CD8-positive, alpha-beta memory T cell (primary cell): ENCODE results near the gene BCKDHA. TPM values are rescaled to one million over a fixed set of nuclear protein-coding genes. Genes with fewer than 3 reads are reported as not detected.
A peak's percentile ranks its signal among the peaks of the same experiment; 100 is the strongest.

Experiments
- CTCF ChIA-PET: fragments of 350-600 bp; sonication (Branson Sonifier 250); formaldehyde crosslinking; loops from one replicate; lab custom pipeline; 2021; ENCODE audit warnings: antibody characterized with exemption; lab: Charles Lee
- POLR2A ChIA-PET: fragments of 350-600 bp; sonication (Branson Sonifier 250); formaldehyde crosslinking; loops from one replicate; lab custom pipeline; 2021; ENCODE audit warnings: antibody characterized with exemption; lab: Charles Lee
- DNase-seq, 5 donors: peaks; one replicate each; pipeline versions ENCODE4 v3.0.0 to v3.0.0-alpha.2; 2020 to 2022; ENCODE audit warnings: mixed read lengths in 1 of 5
- H3K27ac ChIP-seq: one replicate; pipeline ENCODE4 v1.7.0; 2013; ENCODE audit warnings: low read depth, mild to moderate bottlenecking, low read length, moderate library complexity
- H3K27me3 ChIP-seq: 2 replicates; pipeline ENCODE4 v1.7.0; 2013; ENCODE audit warnings: low read length, mild to moderate bottlenecking; ENCODE audit not compliant: insufficient read depth, poor library complexity, severe bottlenecking
- H3K36me3 ChIP-seq: 2 replicates; pipeline ENCODE4 v1.7.0; 2013; ENCODE audit warnings: mild to moderate bottlenecking, low read length, moderate library complexity; ENCODE audit not compliant: insufficient read depth
- H3K4me1 ChIP-seq: 2 replicates; pipeline ENCODE4 v1.7.0; 2013; ENCODE audit warnings: mild to moderate bottlenecking, low read length, moderate library complexity; ENCODE audit not compliant: insufficient read depth
- H3K4me3 ChIP-seq: 2 replicates; pipeline ENCODE4 v1.7.0; 2013; ENCODE audit warnings: mild to moderate bottlenecking, low read length
- H3K9me3 ChIP-seq: 2 replicates; pipeline ENCODE4 v1.7.0; 2013; ENCODE audit warnings: mild to moderate bottlenecking, low read length
- H3K27ac Mint-ChIP-seq, 8 donors: one replicate each; pipeline ENCODE4 v1.8.0; 2020 to 2021; ENCODE audit warnings: mixed read lengths in 8 of 8, mild to moderate bottlenecking in 6 of 8, inconsistent platforms in 3 of 8, moderate library complexity in 3 of 8
- H3K27me3 Mint-ChIP-seq, 2 donors: one replicate each; pipeline ENCODE4 v1.8.0; 2020 to 2021; ENCODE audit warnings: mixed read lengths in 2 of 2, mild to moderate bottlenecking in 1 of 2, moderate library complexity in 1 of 2
- H3K36me3 Mint-ChIP-seq, 3 donors: one replicate each; pipeline ENCODE4 v1.8.0; 2020 to 2021; ENCODE audit warnings: mixed read lengths in 3 of 3, inconsistent platforms in 1 of 3, mild to moderate bottlenecking in 1 of 3
- H3K4me1 Mint-ChIP-seq, 3 donors: one replicate each; pipeline ENCODE4 v1.8.0; 2020 to 2021; ENCODE audit warnings: mixed read lengths in 3 of 3, inconsistent platforms in 1 of 3, mild to moderate bottlenecking in 1 of 3
- H3K4me3 Mint-ChIP-seq, 7 donors: one replicate each; pipeline ENCODE4 v1.8.0; 2020 to 2021; ENCODE audit warnings: mixed read lengths in 7 of 7, mild to moderate bottlenecking in 6 of 7, moderate library complexity in 4 of 7, inconsistent platforms in 2 of 7
- H3K9me3 Mint-ChIP-seq, 5 donors: one replicate each; pipeline ENCODE4 v1.8.0; 2020 to 2022; ENCODE audit warnings: mixed read lengths in 5 of 5, mild to moderate bottlenecking in 3 of 5, moderate library complexity in 2 of 5, inconsistent platforms in 1 of 5
- polyA plus RNA-seq: library from polyadenylated mRNA; unstranded; fragments of 300-500 nt; fragmentation: Illumina TruSeq; gene quantifications from one replicate; pipeline ENCODE4 v1.2.3, GENCODE V29; 2021
- total RNA-seq, 2 experiments: library from RNA; stranded (reverse); gene quantifications; one replicate each; pipeline ENCODE4 v1.2.3, GENCODE V29; 2021

Gene BCKDHA
- total and polyA plus RNA-seq, 3 experiments from 2014 or later = 18.5 to 52.1 (median 23.5) TPM

DNA sequence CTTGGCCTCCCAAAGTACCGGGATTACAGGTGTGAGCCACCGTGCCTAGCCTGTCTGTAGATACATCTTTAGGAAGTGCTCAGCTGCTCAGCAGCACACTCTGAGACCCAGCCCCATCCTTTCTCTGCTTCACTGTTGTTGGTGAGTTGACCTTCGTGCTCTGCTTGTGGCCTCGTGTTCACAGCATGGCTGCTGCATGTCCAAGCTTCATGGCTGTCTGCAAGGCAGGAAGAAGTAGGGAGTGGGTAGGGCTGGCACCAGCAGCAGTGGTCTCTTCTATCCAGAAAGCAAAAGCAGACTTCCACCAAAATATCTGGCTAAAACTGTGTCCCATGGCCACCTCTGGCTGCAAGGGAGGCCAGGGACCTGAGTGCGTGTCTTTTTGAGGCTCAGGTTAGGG, 15.3 kb downstream of the BCKDHA start:
- Mint-ChIP-seq H3K27me3 (no peaks in the 10 kb centered on the region), H3K4me1 (peaks cover 11 to 18% (median 13%) of the 10 kb centered on the region in 3 donors), H3K4me3 (no peak overlapping the region), H3K27ac (no peak overlapping the region), H3K9me3 (no peaks in the 10 kb centered on the region), H3K36me3 (peaks cover 0 to 69% (median 7%) of the 10 kb centered on the region in 3 donors)
- DNase-seq = no peak
- ChIA-PET POLR2A (no interaction called here), CTCF (interaction anchor here (0.9 kb wide), 1 partner anchor 49 kb away, joined by 3 read pairs; the partner anchor contains the start of gene B9D2)
- Histone ChIP-seq H3K4me1 (peaks cover 5% of the 10 kb centered on the region), H3K9me3 (no peaks in the 10 kb centered on the region), H3K27me3 (no peaks in the 10 kb centered on the region), H3K4me3 (no peak overlapping the region), H3K36me3 (peaks cover 27% of the 10 kb centered on the region), H3K27ac (no peak overlapping the region)

DNA sequence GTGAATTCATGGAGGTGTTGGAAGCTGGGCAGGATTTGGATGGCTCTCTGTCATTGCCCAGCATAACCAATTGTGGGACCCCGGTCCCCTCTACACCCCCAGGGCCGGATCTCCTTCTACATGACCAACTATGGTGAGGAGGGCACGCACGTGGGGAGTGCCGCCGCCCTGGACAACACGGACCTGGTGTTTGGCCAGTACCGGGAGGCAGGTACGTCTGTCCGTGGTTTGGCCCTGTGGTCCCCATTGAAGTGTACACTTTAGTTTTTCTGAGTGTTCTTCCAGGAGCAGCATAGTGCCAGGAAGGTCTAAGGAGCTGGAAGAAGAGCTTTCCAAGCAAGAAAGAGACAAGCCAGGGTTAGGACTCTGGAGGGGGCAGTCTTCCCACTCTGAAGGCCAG, 16.3 kb downstream of the BCKDHA start:
- no peak overlapping the region for H3K4me3 ChIP-seq

DNA sequence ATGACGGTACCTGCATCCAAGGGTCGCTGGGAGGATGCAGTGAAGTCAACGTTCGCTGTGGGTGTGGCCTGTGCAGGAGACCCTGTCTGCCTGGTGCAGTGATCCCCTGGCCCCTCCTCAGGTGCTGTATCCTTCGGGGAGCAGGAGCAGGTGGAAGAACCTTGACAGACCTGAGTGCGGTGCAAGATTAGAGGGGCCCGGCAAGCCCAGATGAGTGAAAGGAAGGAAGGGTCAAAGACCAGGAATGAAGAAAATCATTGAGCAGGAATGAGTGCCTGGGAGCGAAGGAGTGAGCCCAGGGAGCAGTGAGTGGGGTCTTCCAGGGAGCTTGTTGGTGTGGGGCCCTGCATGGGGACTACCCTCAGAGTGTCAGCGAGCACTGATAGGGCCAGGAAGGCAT, 16.8 kb downstream of the BCKDHA start:
- Histone ChIP-seq H3K4me1 (peaks cover 5% of the 10 kb centered on the region), H3K27ac (no peak overlapping the region), H3K4me3 (no peak overlapping the region), H3K27me3 (no peaks in the 10 kb centered on the region), H3K9me3 (no peaks in the 10 kb centered on the region), H3K36me3 (peaks cover 27% of the 10 kb centered on the region)
- Mint-ChIP-seq H3K4me3 (no peak overlapping the region), H3K36me3 (peaks cover 0 to 81% (median 10%) of the 10 kb centered on the region in 3 donors), H3K9me3 (no peaks in the 10 kb centered on the region), H3K4me1 (peaks cover 8 to 11% (median 9%) of the 10 kb centered on the region in 3 donors), H3K27ac (peak overlapping the region in 2 of 8 donors; percentile 70 to 79), H3K27me3 (no peaks in the 10 kb centered on the region)
- POLR2A ChIA-PET = no interaction called here
- CTCF ChIA-PET = no interaction called here
- DNase-seq = no peak

More for the DNA sequence above, 16.3 kb downstream of the BCKDHA start:
- Mint-ChIP-seq H3K27me3 (no peaks in the 10 kb centered on the region), H3K4me3 (no peak overlapping the region), H3K36me3 (peaks cover 0 to 79% (median 10%) of the 10 kb centered on the region in 3 donors), H3K27ac (peak overlapping the region in 1 of 8 donors; percentile 87), H3K9me3 (no peaks in the 10 kb centered on the region), H3K4me1 (peaks cover 11 to 16% (median 13%) of the 10 kb centered on the region in 3 donors)
- ChIA-PET POLR2A (no interaction called here), CTCF (no interaction called here)
- Histone ChIP-seq H3K36me3 (peaks cover 27% of the 10 kb centered on the region), H3K4me1 (peaks cover 5% of the 10 kb centered on the region), H3K27ac (no peak overlapping the region), H3K27me3 (no peaks in the 10 kb centered on the region), H3K9me3 (no peaks in the 10 kb centered on the region)
- no peak for DNase-seq

DNA sequence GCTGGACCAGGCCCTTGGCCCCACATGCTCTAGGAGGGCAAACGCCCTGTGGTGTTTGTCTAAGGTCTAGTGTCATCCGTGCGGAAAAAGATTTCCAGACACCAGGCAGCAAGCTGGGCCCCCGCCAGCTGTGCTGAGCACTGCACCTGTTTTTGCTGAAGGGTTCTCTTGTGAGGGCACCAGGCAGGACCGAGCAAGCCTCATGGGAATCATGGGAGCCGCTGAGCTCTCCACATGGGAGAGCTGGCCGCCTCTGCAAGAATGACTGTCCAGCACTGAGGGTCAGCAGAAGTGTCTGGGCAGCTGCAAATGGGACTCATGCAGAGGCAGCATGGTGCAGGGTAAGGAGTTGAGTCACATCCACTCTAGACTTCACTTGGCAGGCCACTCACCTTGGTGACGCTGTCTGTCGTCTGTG, 17.5 kb downstream of the BCKDHA start:
- Histone ChIP-seq H3K36me3 (peaks cover 32% of the 10 kb centered on the region), H3K27ac (no peak overlapping the region), H3K4me3 (no peak overlapping the region), H3K27me3 (no peaks in the 10 kb centered on the region), H3K9me3 (no peaks in the 10 kb centered on the region), H3K4me1 (no peaks in the 10 kb centered on the region)
- Mint-ChIP-seq H3K27ac (no peak overlapping the region), H3K4me3 (no peak overlapping the region), H3K9me3 (no peaks in the 10 kb centered on the region), H3K4me1 (peaks cover 2 to 5% (median 3%) of the 10 kb centered on the region in 3 donors), H3K36me3 (peaks cover 0 to 83% (median 10%) of the 10 kb centered on the region in 3 donors), H3K27me3 (no peaks in the 10 kb centered on the region)
- ChIA-PET CTCF (no interaction called here), POLR2A (no interaction called here)
- no peak for DNase-seq

DNA sequence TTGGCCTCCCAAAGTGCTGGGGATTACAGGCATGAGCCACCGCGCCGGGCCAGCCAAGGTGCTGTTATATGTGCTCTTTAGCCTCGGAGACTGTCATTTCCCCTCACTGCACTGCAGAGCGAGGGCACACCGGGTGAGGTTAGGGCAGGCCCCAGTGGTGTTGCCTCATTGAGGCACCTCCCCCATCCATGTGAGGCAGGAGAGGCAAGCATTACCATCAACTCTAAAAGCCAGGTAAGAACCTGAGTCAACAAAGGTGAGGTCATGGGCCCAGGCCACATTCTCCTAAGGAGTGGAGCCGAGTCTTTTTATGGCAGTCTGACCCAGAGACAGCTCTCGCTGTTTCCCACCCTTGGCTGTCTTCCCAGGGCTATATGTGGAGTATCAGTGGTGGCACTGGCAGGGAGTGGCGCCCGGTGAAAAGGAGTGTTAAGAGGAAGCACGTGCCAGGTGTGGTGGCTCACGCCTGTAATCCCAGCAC, 18.6 kb downstream of the BCKDHA start:
- CTCF ChIA-PET = no interaction called here
- H3K4me1 ChIP-seq = no peaks in the 10 kb centered on the region

DNA sequence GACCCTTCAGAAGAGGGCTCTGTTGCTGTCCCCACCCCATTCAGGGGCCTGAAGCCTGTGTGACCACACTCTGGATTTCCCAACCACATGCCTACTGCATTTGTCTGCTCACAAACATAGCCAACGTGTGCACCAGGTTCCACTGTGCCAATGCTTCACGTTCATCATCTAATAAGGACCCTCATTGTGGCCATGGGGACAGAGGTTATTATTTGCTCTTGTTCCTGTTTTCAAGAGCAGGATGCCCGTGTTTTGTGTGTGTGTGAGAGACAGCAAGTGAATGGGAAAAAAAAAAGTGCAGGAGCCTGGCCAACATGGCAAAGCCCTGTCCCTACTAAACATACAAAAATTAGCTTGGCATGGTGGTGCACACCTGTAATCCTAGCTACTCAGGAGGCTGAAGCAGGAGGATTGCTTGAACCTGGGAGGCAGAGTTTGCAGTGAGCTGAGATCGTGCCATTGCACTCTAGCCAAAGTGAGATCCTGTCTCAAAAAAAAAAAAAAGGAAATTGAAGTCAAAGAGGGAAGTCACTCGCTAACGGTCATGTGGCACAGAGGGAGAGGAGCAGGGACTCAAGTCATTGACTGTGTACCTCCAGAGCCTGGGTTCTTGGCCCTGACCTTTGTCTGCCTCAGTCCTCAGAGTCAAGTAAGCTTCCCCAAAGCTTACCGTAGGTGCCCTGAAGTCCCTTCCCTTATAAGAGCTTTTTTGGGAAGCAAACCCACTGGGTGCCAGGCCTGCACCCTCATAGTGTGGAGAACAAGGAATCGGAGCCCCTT, 22.7 kb downstream of the BCKDHA start:
- CTCF ChIA-PET = interaction anchor here (0.7 to 1.2 kb wide), 2 partner anchors 11 to 964 kb away, joined by 3 to 4 read pairs; no protein-coding TSS in a partner anchor
- Mint-ChIP-seq H3K27ac (peak overlapping the region in 2 of 8 donors; percentile 15 to 54), H3K4me3 (no peak overlapping the region), H3K36me3 (peaks cover 0 to 83% (median 7%) of the 10 kb centered on the region in 3 donors), H3K27me3 (no peaks in the 10 kb centered on the region), H3K4me1 (peaks cover 4 to 5% (median 4%) of the 10 kb centered on the region in 3 donors), H3K9me3 (no peaks in the 10 kb centered on the region)
- Histone ChIP-seq H3K36me3 (peaks cover 17% of the 10 kb centered on the region), H3K27me3 (no peaks in the 10 kb centered on the region), H3K27ac (no peak overlapping the region), H3K4me1 (no peaks in the 10 kb centered on the region), H3K4me3 (no peak overlapping the region), H3K9me3 (no peaks in the 10 kb centered on the region)
- DNase-seq = no peak
- POLR2A ChIA-PET = no interaction called here

More for the DNA sequence above, 18.6 kb downstream of the BCKDHA start:
- Histone ChIP-seq H3K27me3 (no peaks in the 10 kb centered on the region), H3K9me3 (no peaks in the 10 kb centered on the region), H3K27ac (no peak overlapping the region), H3K36me3 (peaks cover 37% of the 10 kb centered on the region), H3K4me3 (no peak overlapping the region)
- peaks cover 0 to 2% (median 0%) of the 10 kb centered on the region in 3 donors for H3K4me1 Mint-ChIP-seq
- no peaks in the 10 kb centered on the region for H3K9me3 Mint-ChIP-seq
- POLR2A ChIA-PET = no interaction called here
- H3K27me3 Mint-ChIP-seq = no peaks in the 10 kb centered on the region
- no peak overlapping the region for H3K4me3 Mint-ChIP-seq
- H3K36me3 Mint-ChIP-seq = peaks cover 0 to 84% (median 10%) of the 10 kb centered on the region in 3 donors
- DNase-seq = no peak
- H3K27ac Mint-ChIP-seq = peak overlapping the region in 1 of 8 donors; percentile 64

DNA sequence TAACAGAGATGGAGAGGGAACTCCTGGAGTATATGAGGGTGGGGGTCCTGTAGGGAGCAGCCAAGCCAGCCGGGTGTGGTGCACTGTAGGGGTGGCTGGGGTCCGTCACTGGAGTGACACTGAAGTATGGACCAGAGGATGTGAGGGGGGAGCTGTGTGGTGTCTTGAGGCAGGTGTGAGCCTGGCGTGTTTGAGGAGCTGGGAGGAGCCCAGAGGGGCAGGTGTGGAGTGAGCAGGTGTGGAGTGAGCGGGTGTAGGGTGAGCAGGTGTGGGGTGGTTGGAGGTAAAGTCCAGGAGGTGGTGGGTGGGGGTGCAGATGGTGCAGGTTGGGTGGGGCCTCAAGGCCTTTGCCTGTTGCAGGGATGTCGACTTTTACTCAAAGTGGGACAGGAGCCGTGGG, 23.7 kb downstream of the BCKDHA start:
- POLR2A ChIA-PET = no interaction called here
- H3K4me3 ChIP-seq = no peak overlapping the region
- no peak for DNase-seq
- Mint-ChIP-seq H3K4me3 (no peak overlapping the region), H3K4me1 (peaks cover 5 to 9% (median 6%) of the 10 kb centered on the region in 3 donors), H3K27ac (peak overlapping the region in 5 of 8 donors; percentile 58 to 93 (median 67)), H3K36me3 (peaks cover 0 to 80% (median 7%) of the 10 kb centered on the region in 3 donors), H3K27me3 (no peaks in the 10 kb centered on the region), H3K9me3 (no peaks in the 10 kb centered on the region)
- peaks cover 13% of the 10 kb centered on the region for H3K36me3 ChIP-seq
- H3K27ac ChIP-seq = no peak overlapping the region
- H3K9me3 ChIP-seq = no peaks in the 10 kb centered on the region
- H3K4me1 ChIP-seq = no peaks in the 10 kb centered on the region
- CTCF ChIA-PET = interaction anchor here (1.2 kb wide), 1 partner anchor 10 kb away, joined by 4 read pairs; no protein-coding TSS in a partner anchor
- H3K27me3 ChIP-seq = no peaks in the 10 kb centered on the region

DNA sequence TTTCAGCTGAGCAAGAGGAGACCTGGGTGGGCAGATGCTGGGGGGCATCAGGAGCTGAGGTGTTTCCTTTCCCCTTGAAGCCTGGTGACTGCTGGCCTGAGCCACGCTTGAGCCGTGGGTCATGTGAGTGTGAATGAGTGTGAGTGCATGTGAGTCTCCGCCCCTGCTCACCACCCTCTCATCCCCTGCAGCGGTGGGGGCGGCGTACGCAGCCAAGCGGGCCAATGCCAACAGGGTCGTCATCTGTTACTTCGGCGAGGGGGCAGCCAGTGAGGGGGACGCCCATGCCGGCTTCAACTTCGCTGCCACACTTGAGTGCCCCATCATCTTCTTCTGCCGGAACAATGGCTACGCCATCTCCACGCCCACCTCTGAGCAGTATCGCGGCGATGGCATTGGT, 24.4 kb downstream of the BCKDHA start:
- Histone ChIP-seq H3K4me3 (no peak overlapping the region), H3K27ac (no peak overlapping the region), H3K9me3 (no peaks in the 10 kb centered on the region), H3K4me1 (no peaks in the 10 kb centered on the region), H3K36me3 (peaks cover 9% of the 10 kb centered on the region), H3K27me3 (no peaks in the 10 kb centered on the region)
- no peak overlapping the region for H3K4me3 Mint-ChIP-seq
- peaks cover 0 to 78% (median 7%) of the 10 kb centered on the region in 3 donors for H3K36me3 Mint-ChIP-seq
- ChIA-PET POLR2A (no interaction called here), CTCF (no interaction called here)
- no peaks in the 10 kb centered on the region for H3K9me3 Mint-ChIP-seq
- H3K4me1 Mint-ChIP-seq = peaks cover 8 to 14% (median 11%) of the 10 kb centered on the region in 3 donors
- DNase-seq = no peak
- peak overlapping the region in 4 of 8 donors; percentile 33 to 79 (median 52) for H3K27ac Mint-ChIP-seq
- no peaks in the 10 kb centered on the region for H3K27me3 Mint-ChIP-seq
